HUES48 (cell line): ENCODE data around the gene AP3S1.
A peak's percentile ranks its signal among the peaks of the same experiment; 100 is the strongest.

Experiments
- H3K27ac ChIP-seq: one replicate; pipeline ENCODE4 v1.7.0; 2013; ENCODE audit warnings: low read depth, low read length, inconsistent platforms
- H3K27me3 ChIP-seq: 2 replicates; pipeline ENCODE4 v1.6.1; 2013; ENCODE audit warnings: mild to moderate bottlenecking, low read length; ENCODE audit not compliant: control insufficient read depth, insufficient read depth
- H3K36me3 ChIP-seq: 2 replicates; pipeline ENCODE4 v1.6.1; 2013; ENCODE audit warnings: low read length; ENCODE audit not compliant: control insufficient read depth, insufficient read depth
- H3K4me1 ChIP-seq: 2 replicates; pipeline ENCODE4 v1.6.1; 2013; ENCODE audit warnings: mild to moderate bottlenecking, low read length; ENCODE audit not compliant: control insufficient read depth, insufficient read depth
- H3K4me3 ChIP-seq: 2 replicates; pipeline ENCODE4 v1.5.1; 2013; ENCODE audit warnings: mild to moderate bottlenecking, low read depth, low read length
- H3K9ac ChIP-seq: 2 replicates; pipeline ENCODE4 v1.6.1; 2013; ENCODE audit warnings: mild to moderate bottlenecking, low read depth, low read length, moderate library complexity
- H3K9me3 ChIP-seq: 2 replicates; pipeline ENCODE4 v1.6.1; 2013; ENCODE audit warnings: low read length; ENCODE audit not compliant: control insufficient read depth, insufficient read depth

AP3S1 gene

DNA sequence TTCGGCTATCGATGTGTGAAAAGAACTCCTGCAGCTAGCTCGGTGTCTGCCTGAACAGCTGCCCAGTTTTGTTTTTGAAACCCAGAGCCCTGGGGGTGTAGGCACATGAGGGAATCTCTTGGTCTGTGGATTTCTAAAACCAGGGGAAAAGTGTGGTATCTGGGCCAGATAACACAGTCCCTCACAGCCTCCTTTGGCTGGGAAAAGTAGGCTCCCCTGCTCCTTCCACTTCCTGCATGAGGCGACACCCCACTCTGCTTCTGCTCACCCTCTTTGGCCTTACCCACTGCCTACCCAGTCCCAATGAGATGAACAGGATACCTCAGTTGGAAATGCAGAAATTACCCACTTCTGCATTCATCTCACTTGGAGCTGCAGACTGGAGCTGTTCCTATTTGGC lies 15.8 kb upstream of the AP3S1 start:
- H3K4me1 ChIP-seq = no peaks in the 10 kb centered on the region
- peaks cover 27% of the 10 kb centered on the region for H3K36me3 ChIP-seq
- no peak overlapping the region for H3K4me3 ChIP-seq
- peaks cover 2% of the 10 kb centered on the region; the same call in 1 of the 2 replicates for H3K9me3 ChIP-seq
- no peak overlapping the region for H3K9ac ChIP-seq
- H3K27me3 ChIP-seq = no peaks in the 10 kb centered on the region
- H3K27ac ChIP-seq = no peak overlapping the region

DNA sequence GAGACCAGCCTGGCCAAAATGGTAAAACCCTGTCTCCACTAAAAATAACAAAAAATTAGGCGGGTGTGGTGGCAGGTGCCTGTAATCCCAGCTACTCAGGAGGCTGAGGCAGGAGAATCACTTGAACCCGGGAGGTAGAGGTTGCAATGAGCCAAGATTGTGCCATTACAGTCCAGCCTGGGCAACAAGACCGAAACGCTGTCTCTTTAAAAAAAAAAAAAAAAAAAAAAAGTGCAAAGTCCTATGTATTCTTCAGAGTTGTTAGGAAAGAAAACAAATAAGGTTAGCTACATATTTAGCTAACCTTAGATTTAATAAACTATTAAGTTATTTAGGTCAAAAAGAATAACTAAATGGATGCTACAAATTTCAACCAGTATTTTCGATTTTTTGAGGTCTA lies 11.8 kb upstream of the AP3S1 start:
- Histone ChIP-seq H3K4me1 (peaks cover 7% of the 10 kb centered on the region; the same call in 1 of the 2 replicates), H3K36me3 (peaks cover 59% of the 10 kb centered on the region), H3K9ac (no peak overlapping the region), H3K9me3 (peaks cover 2% of the 10 kb centered on the region; the same call in 1 of the 2 replicates), H3K4me3 (no peak overlapping the region), H3K27ac (no peak overlapping the region), H3K27me3 (no peaks in the 10 kb centered on the region)

DNA sequence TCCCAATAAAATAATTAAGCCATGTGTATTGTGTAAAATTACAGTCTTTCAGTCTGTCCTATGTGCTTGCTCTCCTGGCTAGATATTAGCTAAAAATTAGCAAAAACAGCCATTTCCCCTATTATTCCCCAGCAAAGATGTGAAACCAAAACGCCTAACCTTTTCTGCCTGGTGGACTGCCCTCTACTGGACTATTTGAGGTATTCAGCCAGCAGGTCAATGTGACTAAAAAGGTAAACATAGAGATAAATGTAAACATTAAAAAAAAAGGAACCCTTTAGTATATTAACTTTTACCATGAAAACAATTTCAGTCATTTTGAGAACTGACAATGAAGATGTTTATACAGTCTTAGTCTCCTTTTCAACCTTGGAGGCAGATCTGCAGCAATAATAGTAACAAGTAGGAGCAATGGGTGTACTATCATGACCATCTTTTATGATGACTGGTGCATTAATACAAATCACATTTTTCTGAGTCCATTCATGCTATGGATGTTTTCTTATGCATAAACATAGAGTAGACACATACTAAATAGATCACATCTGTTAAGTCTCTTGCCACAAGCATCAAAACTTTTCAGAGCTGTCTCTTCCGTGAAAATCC lies 10.5 kb upstream of the AP3S1 start:
- H3K27ac ChIP-seq = peak overlapping the region; percentile 18
- H3K9me3 ChIP-seq = no peaks in the 10 kb centered on the region
- no peaks in the 10 kb centered on the region for H3K27me3 ChIP-seq
- H3K4me1 ChIP-seq = peaks cover 7% of the 10 kb centered on the region; the same call in 1 of the 2 replicates
- peaks cover 73% of the 10 kb centered on the region for H3K36me3 ChIP-seq
- H3K4me3 ChIP-seq = no peak overlapping the region
- no peak overlapping the region for H3K9ac ChIP-seq

DNA sequence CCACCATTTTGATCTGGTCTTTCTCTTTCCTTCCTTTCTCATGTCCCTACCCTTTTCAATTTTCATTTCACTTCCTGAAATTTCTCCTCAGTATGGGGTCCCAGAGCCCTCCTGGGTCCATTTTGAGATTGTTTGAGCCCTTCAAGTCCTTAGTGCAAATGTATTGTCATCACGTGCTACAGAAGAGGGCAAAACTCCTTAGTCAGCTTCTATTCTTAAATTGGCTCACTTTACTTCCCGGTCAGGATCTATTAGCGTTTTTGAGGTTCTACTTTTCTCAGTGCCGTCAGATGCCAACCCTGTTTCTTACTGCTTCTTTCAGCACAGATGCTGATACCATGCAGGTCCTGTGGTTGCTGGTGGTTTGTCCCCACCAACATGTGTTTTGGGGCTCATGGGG lies 6.3 kb upstream of the AP3S1 start:
- Histone ChIP-seq H3K4me3 (no peak overlapping the region), H3K36me3 (peaks cover 74% of the 10 kb centered on the region), H3K27me3 (no peaks in the 10 kb centered on the region), H3K4me1 (peaks cover 7% of the 10 kb centered on the region), H3K9ac (no peak overlapping the region), H3K9me3 (no peaks in the 10 kb centered on the region), H3K27ac (no peak overlapping the region)

DNA sequence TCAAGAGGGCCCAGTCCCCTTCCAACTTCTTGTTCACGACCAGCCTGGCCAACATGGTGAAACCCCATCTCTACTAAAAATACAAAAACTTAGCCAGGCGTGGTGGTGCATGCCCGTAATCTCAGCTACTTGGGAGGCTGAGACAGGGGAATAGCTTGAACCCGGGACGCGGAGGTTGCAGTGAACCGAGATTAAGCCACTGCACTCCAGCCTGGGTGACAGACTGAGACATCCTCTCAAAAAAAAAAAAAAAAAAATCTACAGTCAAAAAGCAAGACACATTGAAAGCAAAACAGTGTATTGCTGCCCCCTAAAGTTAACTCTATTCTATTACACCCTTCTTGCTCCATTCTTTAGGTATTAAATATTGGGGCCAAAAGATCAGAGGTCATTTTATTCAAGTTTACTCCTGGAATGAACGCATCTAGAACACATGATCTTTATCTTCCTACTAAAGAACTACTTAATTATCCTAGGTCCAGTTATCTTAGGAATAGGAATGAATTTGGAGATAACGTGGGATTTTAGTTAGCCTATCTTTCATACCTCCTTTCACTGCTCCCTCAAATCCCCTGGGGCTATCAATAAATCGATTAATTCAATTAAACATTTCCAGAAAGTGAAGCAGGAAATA lies 2.7 kb upstream of the AP3S1 start:
- Histone ChIP-seq H3K36me3 (peaks cover 46% of the 10 kb centered on the region), H3K9ac (no peak overlapping the region), H3K4me3 (peak overlapping the region; percentile 92; the same call in 1 of the 2 replicates), H3K27me3 (peaks cover 11% of the 10 kb centered on the region), H3K27ac (no peak overlapping the region), H3K4me1 (peaks cover 4% of the 10 kb centered on the region; the same call in 1 of the 2 replicates), H3K9me3 (no peaks in the 10 kb centered on the region)

DNA sequence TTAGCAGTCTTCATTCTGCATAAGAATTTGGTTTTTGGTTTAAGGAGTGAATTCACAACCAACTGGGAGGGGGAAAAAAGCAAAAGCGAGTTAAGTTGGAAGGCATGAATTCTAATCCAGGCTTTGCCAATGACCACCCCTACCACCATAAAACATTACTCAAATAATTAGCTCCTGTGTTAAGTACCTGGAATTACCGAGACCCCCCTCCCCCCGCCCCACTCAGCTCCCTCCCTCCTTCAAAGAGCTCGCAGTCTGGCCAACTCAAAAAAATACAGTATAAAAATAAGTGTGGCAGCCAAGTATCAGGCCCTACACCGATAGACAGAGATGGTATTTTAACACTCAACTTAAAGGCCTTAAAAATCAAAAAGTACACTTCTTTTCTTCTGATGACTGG lies 862 bp upstream of the AP3S1 start:
- peak overlapping the region; percentile 89 for H3K27ac ChIP-seq
- H3K4me1 ChIP-seq = peaks cover 4% of the 10 kb centered on the region; the same call in 1 of the 2 replicates
- peak overlapping the region; percentile 91 for H3K9ac ChIP-seq
- H3K9me3 ChIP-seq = no peaks in the 10 kb centered on the region
- H3K4me3 ChIP-seq = peak overlapping the region; percentile 92
- peaks cover 27% of the 10 kb centered on the region for H3K36me3 ChIP-seq
- H3K27me3 ChIP-seq = peaks cover 11% of the 10 kb centered on the region

DNA sequence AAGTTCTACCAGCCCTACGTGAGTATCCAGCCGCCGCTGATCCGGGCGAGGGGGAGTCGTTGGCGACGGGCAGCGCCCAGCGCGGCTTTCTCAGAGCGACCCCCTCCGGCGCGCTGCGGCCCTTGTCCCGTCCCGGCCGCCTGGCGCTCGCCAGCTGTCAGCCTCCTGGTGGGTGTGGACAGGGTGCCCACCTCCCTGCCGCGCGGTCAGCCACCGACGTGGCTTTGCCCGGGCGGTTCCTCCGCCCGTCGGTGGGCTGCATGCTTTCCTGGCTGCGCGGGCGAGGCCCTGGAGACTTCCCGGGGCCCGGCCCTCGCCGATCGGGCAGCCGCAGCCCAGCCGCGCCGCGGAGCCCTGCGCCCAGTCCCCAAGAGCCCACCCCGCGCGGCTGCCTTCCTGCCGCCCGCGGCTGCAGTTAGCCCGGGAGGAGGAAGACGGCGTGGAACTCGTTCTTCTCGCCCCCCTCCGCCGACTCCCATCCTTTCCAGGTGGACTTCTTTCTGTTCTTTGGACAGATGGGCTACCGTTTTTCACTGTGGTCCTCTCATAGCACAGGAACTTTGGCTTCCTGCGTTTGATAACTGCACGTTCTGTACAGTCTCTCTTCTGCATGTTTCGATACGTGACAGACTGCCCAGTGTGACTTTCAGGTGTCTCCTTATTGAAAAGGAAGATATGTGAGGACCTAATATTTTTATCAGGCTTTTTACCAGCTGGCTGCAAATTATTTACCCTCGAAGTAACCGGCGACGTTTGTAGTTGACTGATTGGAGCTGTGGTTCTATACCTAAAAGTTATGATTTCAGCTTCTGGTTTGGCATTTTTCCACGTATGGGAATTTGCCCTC lies 577 bp downstream of the AP3S1 start:
- peak overlapping the region; percentile 92 for H3K4me3 ChIP-seq
- peaks cover 11% of the 10 kb centered on the region for H3K27me3 ChIP-seq
- peaks cover 4% of the 10 kb centered on the region; the same call in 1 of the 2 replicates for H3K4me1 ChIP-seq
- no peaks in the 10 kb centered on the region for H3K9me3 ChIP-seq
- H3K9ac ChIP-seq = peak overlapping the region; percentile 66
- H3K27ac ChIP-seq = peak overlapping the region; percentile 89
- peaks cover 13% of the 10 kb centered on the region for H3K36me3 ChIP-seq

DNA sequence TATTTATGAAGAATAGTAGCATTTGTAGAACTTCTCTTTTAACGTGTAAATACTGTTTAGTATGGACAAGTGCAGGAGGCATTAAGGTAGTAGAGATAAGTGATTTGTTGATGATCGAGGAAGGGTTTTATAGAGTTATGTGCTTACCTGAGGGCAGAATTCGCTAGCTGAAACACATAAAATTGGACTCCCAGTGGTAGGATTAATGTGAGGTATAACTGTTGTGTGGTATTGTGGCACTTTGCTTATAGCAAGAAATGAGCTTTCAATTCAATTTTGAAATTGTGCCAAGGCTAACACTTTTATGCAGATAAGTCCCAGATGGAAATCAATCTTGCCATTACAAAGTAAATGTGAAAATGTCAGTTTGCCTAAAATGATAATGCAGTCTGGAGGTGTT lies 1.2 kb downstream of the AP3S1 start:
- H3K27ac ChIP-seq = no peak overlapping the region
- peaks cover 7% of the 10 kb centered on the region for H3K36me3 ChIP-seq
- peaks cover 4% of the 10 kb centered on the region; the same call in 1 of the 2 replicates for H3K4me1 ChIP-seq
- peak overlapping the region; percentile 92 for H3K4me3 ChIP-seq
- no peak overlapping the region for H3K9ac ChIP-seq
- H3K27me3 ChIP-seq = peaks cover 11% of the 10 kb centered on the region
- H3K9me3 ChIP-seq = no peaks in the 10 kb centered on the region

DNA sequence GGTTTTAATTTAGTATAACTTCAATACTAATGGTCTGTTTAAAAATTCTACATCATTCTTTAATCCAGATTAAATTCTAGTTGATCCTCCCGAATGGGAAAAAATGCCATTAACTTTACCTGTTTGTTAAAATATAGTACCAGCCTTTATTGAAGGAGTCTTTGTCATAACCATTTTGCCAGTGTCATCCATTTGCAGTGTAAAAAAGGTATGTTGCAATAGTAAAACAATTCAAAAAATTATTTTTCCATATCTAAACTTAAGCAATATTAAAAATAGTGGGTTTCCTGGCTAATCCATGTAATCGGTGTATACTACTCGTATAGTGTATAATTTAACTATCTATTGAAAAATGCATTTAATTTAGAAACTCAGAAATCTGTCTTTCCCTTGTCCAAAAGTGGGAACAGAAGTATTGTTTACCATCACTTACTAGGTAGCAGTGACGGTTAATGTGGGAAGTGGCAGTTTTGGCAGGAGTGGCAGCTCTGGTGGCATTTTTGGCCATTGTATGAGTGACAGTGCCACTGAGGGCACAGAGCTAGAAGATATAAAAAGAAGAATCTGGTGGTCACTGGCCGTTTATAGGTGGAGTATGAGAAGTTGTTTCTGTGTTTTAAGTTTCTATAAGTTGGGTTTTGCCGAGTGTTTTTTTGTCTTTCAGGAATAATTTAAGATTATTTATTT lies 1.9 kb downstream of the AP3S1 start:
- H3K9ac ChIP-seq = no peak overlapping the region
- H3K9me3 ChIP-seq = no peaks in the 10 kb centered on the region
- no peak overlapping the region for H3K4me3 ChIP-seq
- H3K27me3 ChIP-seq = peaks cover 11% of the 10 kb centered on the region
- no peak overlapping the region for H3K27ac ChIP-seq
- peaks cover 4% of the 10 kb centered on the region; the same call in 1 of the 2 replicates for H3K4me1 ChIP-seq
- peaks cover under 1% of the 10 kb centered on the region; the same call in 1 of the 2 replicates for H3K36me3 ChIP-seq

DNA sequence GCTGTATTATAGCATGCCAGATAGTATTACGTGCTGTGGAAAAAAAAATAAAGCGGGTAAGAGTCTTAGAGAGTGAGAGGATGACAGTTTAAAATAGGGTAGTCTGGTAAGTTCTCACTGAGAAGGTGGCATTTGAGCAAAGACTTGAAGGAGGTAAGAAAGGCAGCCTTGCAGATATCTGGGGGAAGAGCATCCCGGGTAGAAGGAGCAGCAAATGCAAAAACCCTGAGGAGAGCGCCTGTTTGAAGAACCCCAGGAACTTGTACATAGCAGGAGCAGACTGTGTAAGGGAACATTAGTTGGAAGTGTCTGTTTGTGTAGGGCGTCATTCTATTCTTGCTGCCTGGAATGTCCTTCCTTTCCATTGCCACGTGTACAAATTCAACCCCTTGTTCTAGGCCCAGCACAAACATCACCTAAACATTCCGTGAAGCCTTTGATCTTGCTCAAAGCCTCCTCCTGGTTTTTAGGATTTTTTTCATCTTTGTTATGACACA lies 2.6 kb downstream of the AP3S1 start:
- Histone ChIP-seq H3K4me3 (no peak overlapping the region), H3K9ac (no peak overlapping the region), H3K9me3 (no peaks in the 10 kb centered on the region), H3K4me1 (0 out of 2 replicates have a peak, but pooled peaks cover 4% of the 10 kb centered on the region), H3K27me3 (peaks cover 11% of the 10 kb centered on the region), H3K36me3 (no peaks in the 10 kb centered on the region), H3K27ac (no peak overlapping the region)
